ENCODE results near the gene NCAN.
"Not testable (repeated sequence)": the region's sequence is repeated elsewhere in the genome, so short reads cannot be mapped to it uniquely, and the experiment has no call there.

DNA sequence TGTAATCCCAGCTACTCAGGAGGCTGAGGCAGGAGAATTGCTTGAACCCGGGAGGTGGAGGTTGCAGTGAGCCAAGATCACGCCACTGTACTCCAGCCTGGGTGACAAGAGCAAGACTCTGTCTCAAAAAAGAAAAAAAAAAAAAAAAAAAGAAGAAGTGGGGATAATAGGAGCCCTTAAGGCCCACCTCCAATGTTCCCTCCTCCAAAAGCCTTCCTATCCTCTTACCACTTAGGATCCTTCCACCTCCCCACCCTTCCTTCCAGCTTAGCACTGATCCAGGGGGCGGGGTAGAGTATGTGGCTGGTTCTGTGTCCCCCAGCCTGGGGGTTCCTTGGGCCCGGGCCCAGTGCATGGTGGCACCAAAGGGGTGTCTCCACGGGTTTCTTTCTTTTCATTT lies 38.5 kb upstream of the NCAN start:
- TF ChIP-seq, protein P1, sequence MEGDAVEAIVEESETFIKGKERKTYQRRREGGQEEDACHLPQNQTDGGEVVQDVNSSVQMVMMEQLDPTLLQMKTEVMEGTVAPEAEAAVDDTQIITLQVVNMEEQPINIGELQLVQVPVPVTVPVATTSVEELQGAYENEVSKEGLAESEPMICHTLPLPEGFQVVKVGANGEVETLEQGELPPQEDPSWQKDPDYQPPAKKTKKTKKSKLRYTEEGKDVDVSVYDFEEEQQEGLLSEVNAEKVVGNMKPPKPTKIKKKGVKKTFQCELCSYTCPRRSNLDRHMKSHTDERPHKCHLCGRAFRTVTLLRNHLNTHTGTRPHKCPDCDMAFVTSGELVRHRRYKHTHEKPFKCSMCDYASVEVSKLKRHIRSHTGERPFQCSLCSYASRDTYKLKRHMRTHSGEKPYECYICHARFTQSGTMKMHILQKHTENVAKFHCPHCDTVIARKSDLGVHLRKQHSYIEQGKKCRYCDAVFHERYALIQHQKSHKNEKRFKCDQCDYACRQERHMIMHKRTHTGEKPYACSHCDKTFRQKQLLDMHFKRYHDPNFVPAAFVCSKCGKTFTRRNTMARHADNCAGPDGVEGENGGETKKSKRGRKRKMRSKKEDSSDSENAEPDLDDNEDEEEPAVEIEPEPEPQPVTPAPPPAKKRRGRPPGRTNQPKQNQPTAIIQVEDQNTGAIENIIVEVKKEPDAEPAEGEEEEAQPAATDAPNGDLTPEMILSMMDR (IDR thresholded peaks at IDR 0.05): not testable (repeated sequence)
- not testable (repeated sequence) for TF ChIP-seq POLR2A (IDR thresholded peaks at IDR 0.05)

All from esophagus squamous epithelium (tissue), 4 donors.